HCT116 (cell line): ENCODE data around the gene EML1.

Source experiments
- CBX3 ChIP-seq: IDR thresholded peaks from 2 replicates; pipeline ENCODE4 v1.6.1; 2012; ENCODE audit warnings: low read depth
- CTCF ChIP-seq, 3 experiments: fragments of 200-600 bp in 1 of 3; sonication (generic) in 1 of 3; IDR thresholded peaks in 2 of 3; conservative IDR thresholded peaks in 1 of 3; 2 replicates each; pipeline ENCODE4 v1.5.1; 2012 to 2017; ENCODE audit warnings: low read depth in 2 of 3, low read length in 2 of 3, antibody characterized with exemption in 1 of 3, borderline replicate concordance in 1 of 3, control low read depth in 1 of 3, mild to moderate bottlenecking in 1 of 3, mixed read lengths in 1 of 3, mixed run types in 1 of 3, moderate library complexity in 1 of 3; ENCODE audit not compliant: insufficient read depth in 1 of 3
- EZH2 ChIP-seq: fragments of 200-600 bp; sonication (generic); IDR thresholded peaks from 2 replicates; pipeline ENCODE4 v1.6.1; 2017; ENCODE audit warnings: antibody characterized with exemption, mixed run types
- POLR2A ChIP-seq: IDR thresholded peaks from 2 replicates; pipeline ENCODE4 v1.7.0; 2011; ENCODE audit warnings: borderline replicate concordance; ENCODE audit not compliant: insufficient read depth, insufficient read length; ENCODE audit errors: extremely low read depth
- POLR2AphosphoS5 ChIP-seq: IDR thresholded peaks from 2 replicates; pipeline ENCODE4 v1.6.1; 2011; ENCODE audit warnings: mild to moderate bottlenecking, low read depth, low read length, moderate library complexity
- RAD21 ChIP-seq: IDR thresholded peaks from 2 replicates; pipeline ENCODE4 v1.6.1; 2012; ENCODE audit warnings: low read depth, mild to moderate bottlenecking
- SIN3A ChIP-seq: IDR thresholded peaks from 2 replicates; pipeline ENCODE4 v1.6.1; 2012; ENCODE audit warnings: low read depth
- YY1 ChIP-seq: IDR thresholded peaks from 2 replicates; pipeline ENCODE4 v1.6.1; 2011; ENCODE audit warnings: low read length, low read depth, moderate library complexity, mild to moderate bottlenecking; ENCODE audit not compliant: insufficient replicate concordance; ENCODE audit errors: extremely low read depth
- ZNF274 ChIP-seq: fragments of 200-500 bp; sonication (Bioruptor generic); IDR thresholded peaks from 2 replicates; pipeline ENCODE4 v1.6.1; 2014; ENCODE audit warnings: mild to moderate bottlenecking, low read depth, low read length, inconsistent platforms

GRCh38 chr14:99772371-99773283, 20.6 kb upstream of the EML1 start:
- TF ChIP-seq EZH2 (no peak), CTCF (IDR thresholded peaks at IDR 0.05 in 2 of 3, conservative IDR thresholded peaks at IDR 0.05 in 1 of 3; ENCODE audit: borderline replicate concordance in 1 of 3, insufficient read depth in 1 of 3, low read depth in 2 of 3, low read length in 2 of 3) (no peak), SIN3A (no peak), POLR2A (no peak), ZNF274 (no peak), RAD21 (no peak), CBX3 (no peak), POLR2AphosphoS5 (no peak), YY1 (no peak)
